Measurements from ENCODE around the gene AK9.
A peak's percentile ranks its signal among the peaks of the same experiment; 100 is the strongest.
"Not testable (repeated sequence)": the region's sequence is repeated elsewhere in the genome, so short reads cannot be mapped to it uniquely, and the experiment has no call there.

AK9 gene

DNA sequence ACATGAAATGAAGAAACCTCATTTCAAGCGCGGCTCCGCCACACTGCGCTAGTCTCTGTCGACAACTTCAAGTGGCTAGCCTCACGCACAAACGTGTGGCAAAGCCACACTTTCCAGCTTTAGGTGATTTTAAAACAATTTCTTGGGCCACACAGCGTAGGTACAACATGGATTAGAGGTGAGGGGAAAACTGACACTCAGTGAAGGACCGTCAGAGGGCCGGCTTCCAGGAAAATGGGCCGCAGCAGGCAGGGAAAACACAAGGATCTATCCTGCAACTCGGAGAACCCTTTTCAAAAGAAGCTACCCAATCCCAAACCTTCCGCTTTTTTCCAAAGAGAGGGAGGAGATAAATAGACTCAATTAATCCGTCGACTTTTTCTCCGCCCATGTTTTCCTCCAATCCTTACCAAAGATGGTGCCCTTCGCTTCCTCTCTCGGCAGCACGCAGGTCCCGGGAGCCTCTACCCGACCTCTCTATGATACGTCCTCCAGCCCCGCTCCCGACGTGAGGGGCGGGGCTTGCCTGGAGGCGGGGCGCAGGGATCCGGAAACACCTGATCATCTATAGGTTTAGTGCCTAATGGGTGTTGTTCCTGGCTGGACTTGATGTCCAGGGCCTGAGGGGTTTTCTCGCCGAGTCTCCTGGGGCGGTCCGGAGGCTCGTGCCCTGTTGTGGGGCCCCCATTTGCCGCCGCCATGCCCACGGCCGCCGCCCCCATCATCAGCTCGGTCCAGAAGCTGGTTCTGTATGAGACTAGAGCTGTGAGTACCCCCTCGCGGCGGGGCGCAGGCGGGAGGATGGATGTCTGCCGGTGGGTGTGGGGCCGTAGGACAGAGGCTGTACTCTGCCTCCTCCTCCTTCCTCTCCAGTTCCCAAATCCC lies at the start of gene AK9, which contains the start of gene FIG4:
Gene AK9, minus strand, starts transcription at position 466 of the 885 bp plus-strand sequence. CDS start 15,457 bp downstream, outside the sequence.
Gene FIG4, plus strand, starts transcription at position 560 of the 885 bp plus-strand sequence. Its CDS starts 140 bp downstream, at position 700.
- peak; percentile 89 for DNase-seq

DNA sequence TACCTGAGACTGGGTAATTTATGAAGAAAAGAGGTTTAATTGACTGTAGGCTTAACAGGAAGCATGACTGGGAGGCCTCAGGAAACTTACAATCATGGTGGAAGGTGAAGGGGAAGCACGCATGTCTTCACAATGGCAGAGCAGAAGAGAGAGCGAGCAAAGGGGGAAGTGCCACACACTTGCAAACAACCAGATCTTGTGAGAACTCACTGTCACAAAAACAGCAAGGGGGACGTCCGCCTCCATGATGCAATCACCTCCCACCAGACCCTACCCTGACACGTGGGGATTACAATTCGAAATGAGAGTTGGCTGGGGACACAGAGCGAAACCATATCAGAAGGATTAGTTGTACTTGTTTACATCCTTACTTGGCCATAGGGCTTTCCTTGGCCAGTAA lies 49.8 kb upstream of the AK9 start:
- no peak for DNase-seq

DNA sequence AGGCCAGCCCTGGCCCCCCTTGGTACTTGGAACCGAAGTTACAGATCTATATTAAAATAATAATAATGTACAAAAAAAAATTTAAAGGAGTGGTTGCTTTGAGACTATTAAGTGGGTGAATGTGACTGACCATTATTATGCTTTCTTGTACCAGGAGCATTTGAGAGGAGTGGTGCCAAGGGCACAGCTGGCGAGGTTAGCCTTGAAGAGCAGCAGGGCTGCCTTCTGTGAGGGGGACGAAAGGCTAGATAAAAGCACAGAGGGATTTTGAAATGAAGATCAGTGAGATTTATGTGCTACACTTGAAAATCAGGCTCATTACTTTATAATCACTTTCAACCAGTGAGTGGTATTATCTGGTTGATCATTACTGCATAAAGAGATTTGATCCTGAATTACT lies 48.7 kb upstream of the AK9 start:
- no peak for DNase-seq

DNA sequence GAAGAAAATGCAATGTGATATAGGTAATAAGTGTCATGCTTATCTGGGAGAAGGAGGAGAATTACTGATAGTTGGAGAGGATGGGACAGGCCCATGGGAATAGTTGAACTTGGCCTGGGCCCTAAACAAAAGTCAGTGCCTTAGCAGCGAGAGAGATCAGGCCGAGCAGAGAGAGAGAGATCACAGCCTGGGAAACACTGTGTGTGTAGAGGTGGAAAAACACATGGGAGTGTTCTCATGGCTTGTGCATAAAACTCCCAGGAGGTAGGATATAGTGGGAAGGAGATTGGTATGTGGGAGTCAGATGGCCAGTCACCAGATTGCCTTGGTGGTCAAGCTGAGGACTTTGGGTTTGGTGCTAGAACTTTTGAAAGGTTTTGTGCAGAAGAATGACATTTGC lies 47.7 kb upstream of the AK9 start:
- DNase-seq, result no peak

DNA sequence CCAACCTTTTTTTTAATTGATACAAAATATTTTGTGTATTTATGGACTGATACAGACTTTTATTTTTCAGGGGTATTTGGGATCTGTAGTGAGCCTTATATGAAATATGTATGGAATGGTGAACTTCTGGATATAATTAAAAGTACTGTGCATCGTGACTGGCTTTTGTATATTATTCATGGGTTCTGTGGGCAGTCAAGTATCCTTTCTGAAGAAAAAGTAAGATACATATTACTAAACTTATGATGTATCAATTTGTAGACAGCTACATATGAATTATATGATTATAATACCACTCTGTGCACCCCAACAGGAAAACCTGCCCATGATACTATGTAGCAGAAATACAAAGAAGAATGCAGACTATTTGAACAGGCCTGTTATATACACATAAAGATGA lies 47.3 kb upstream of the AK9 start:
- no peak for DNase-seq

DNA sequence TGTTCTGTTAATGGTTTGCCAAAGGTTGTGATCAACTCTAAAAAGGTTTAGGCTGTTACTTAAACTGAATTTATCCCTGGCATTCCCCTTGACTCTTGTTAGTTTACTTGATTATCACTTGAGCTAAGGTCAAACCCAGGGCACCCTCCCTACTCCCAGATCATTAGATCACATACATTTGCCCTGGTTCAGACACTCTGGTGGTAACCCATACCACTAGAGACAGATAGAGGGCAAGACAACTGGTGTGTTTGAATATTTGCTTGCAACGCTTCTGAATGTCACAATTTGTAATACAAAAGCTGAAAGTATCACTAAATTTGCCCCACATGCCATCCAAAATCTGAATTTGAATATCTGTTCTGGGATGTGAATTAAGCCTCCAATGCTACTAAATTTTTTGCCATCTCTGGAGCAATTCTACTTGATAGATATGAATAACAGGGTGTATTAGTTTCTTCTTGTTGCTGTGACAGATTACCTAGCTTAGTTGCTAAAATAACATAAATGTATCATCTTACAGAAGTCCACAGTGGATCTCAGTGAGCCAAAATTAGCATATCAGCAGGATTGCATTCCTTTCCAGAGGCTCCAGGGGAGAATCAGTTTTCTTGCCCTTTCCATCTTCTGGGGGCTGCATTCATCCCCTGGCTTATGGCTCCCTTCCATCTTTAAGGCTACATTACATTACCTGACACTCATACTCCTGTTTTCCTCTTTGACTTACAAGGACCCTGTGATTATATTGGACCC lies 45.4 kb upstream of the AK9 start:
- no peak for DNase-seq

DNA sequence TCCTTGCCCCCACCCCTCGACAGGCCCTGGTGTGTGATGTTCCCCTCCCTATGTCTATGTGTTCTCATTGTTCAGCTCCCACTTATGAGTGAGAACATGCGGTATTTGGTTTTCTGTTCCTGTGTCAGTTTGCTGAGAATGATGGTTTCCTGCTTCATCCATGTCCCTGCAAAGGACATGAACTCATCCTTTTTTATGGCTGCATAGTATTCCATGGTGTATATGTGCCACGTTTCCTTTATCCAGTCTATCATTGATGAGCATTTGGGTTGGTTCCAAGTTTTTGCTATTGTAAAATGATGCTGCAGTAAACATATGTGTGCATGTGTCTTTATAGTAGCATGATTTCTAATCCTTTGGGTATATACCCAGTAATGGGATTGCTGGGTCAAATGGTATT lies 34.2 kb upstream of the AK9 start:
- not testable (repeated sequence) for DNase-seq

DNA sequence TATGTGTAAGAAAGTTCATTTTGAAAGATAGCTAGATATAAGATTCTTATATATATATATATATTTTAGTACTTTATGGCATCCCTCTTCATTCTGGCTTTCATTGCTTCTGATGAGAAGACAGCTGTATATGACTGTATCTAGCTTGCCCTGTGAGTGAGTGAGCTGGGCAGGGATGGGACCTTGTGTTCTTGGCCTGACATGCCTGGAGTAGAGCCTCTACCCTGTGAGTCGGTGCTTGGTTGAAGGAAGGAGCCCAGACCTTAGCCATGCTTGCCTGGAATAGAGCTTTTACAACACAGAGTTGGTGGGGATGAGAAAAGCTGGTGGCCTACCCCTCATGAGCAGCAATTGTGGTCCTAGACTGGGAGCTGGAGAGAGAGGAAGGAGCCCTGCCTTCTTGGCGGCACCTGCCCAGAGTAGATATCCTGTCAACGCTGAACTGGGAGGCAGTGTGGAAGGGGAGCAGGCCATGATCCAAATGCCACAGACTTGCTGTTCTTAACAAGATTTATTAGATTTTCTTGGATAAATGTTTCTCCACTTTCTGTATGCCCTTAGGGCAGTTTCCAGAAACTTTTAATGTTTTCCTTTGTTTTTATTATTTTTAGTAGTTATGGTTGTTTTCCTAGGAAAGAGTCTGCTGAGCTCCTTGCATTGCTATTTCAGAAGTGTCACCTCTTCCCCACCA lies 31.7 kb upstream of the AK9 start:
- DNase-seq, result no peak

DNA sequence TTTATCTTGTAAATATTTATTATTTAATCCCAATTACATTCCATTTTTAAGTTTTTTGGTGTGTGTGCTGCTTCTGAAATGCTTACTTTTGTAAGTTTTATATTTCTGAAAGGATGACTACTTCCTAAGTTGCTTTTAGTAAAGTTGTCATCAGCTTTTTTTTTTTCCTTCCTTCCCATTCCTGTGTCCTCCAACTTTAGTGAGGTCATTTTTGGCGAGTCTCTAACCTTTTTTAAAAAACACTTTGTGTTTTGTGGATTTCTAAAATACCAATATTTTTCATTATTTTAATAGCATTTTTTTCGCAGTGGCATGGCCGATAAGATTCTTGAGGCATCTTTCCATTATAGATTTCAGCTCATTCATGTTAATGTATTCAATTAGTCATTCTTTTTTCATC lies 31.0 kb upstream of the AK9 start:
- no peak for DNase-seq

DNA sequence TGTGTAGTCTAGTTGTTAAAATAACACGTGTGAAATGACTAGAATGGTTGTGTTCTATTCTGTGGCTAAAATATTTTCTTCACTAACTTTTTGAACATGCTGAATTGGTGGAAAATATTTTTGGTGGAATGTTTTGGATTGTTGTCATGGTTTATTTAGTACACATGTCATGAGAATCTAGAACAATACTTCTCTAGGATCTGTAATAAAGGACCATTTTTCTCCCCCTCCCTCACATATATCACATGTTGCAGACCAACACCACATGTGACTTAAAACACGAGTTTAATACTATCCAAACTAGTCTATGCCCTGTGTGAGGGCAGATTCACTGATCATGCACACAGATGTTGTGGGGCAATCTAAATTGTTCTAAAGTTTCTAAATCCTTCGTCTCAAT lies 29.3 kb upstream of the AK9 start:
- DNase-seq, result no peak

DNA sequence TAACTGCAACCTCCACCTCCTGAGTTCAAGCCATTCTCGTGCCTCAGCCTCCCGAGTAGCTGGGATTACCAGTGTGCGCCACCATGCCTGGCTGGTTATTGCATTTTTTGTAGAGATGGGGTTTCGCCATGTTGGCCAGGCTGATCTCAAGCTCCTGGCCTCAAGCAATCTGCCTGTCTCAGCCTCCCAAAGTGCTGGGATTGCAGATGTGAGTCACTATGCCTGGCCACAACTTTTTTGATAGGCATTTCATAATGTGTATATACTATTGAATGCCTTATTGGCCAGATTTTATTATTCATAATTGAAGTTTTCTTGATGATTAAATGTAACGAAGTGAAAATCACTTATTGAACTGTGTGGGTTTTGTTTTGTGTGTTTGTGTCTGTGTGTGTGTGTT lies 28.0 kb upstream of the AK9 start:
- DNase-seq, result no peak

DNA sequence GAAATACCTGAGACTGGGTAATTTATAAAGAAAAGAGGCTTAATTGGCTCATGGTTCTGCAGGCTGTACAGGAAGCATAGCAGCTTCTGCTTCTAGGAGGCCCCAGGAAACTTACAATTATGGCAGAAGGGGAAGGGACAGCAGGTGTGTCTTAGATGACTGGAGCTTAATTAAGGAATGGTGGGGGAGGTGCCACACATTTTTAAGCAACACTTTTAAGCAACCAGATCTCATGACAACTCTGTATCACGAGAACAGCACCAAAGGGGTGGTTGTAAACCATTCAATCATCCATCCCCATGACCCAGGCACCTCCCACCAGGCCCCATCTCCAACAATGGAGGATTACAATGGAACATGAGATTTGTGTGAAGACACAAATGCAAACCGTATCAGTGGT lies 27.0 kb upstream of the AK9 start:
- no peak for DNase-seq

DNA sequence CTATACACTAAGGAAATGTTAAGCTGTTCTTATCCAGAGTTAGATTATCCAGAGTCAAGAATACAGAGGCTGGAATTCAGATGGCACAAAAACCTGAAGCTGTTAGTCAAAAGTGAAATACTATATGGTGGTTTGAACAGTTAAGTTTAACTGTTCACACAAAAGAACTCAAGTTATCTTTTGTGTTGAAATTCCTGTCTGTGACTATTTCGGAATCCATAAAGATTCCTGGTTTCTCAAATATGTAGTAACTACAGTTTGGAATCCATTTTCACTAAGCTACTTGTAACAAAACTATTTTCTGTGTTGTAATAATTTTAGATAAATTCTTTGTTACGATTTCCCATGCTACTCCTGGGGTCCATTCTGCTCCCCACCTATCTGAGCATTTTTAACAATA lies 24.6 kb upstream of the AK9 start:
- DNase-seq, result no peak

DNA sequence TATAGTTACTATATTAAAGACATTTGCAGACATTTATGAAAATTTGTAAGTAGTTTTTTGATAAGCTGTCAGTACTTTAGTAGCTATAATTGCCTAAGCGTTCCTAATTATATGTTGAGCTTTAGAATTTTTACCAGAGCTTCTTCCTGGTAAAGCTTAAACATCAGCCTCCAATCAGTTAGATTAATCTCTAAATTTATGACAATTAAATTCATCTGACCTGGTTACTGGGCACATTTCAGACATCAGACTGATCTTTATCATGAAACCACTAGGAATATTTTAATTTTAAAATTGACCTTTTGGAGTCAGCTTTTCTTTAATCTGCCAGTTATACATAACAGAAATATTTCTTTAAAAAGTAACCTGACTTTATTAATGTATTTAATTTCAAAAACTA lies 23.6 kb upstream of the AK9 start:
- DNase-seq, result no peak

DNA sequence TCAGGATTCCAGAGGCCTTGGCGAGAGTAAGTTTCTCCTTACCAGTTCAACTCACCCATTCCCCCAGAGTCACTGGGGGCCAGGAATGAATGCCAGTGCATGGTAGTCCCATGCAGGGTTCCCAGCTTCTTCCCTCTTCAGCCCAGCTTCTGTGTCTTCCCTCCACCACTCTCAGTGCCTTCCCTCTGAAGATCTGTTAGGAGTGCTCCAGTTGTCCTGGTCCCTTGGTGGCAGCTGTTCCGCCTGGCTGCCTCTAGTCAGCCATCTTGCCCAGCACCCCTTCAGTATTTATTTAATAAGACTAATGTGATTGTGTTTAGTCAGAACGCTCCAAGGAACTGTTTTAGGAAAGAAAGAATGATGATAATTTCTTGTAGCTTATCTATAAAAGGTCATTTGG lies 23.2 kb upstream of the AK9 start:
- DNase-seq, result no peak

DNA sequence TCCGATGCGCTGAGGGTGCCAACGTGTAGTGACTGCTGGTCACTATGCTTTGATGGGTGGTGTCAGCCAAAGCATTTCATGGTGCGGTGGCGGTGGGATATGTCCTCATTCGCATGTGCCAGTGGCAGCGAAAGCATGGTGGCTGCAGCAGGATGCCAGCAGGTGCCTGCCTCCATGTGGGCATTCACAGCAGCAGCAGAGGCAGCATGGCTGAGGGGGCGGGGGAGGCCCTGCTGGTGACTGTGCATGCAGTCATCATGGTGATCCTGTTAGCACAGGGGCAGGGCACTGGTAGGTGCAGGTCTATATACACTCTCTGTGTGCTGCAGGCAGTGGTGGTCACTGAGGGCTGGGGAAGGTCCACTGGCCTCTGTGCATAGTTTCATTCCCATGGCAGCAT lies 22.1 kb upstream of the AK9 start:
- DNase-seq, result no peak

DNA sequence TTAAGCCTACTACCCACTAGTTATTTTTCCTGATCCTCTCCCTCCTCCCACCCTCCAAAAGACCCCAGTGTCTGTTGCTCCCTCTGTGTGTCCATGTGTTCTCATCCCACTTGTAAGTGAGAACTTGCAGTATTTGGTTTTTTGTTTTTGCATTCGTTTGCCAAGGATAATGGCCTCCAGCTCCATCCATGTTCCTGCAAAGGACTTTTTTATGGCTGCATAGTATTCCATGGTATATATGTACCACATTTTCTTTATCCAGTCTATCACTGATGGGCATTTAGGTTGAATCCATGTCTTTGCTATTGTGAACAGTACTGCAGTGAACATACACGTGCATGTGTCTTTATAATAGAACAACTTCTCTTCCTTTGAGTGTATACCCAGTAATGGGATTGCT lies 17.1 kb upstream of the AK9 start:
- not testable (repeated sequence) for DNase-seq

DNA sequence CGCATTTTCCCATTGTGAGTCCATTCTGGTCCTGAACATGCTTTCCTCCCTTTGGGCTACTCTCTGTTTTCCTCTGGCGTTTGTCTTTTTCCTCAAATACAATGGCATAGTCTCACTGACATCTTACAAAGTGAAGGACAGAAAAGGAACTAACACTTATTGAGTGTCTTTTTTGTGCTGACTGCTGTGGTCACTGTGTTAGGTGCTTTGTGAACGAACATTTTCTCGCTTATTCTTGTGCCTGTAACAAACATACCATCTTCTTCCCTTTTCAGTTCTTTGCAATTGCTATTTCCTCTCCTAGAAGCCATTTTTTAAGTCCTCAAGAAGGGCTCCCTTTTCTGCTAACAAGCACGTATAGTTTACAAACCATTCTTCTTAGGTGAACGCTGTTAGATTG lies 15.5 kb upstream of the AK9 start:
- DNase-seq, result no peak

DNA sequence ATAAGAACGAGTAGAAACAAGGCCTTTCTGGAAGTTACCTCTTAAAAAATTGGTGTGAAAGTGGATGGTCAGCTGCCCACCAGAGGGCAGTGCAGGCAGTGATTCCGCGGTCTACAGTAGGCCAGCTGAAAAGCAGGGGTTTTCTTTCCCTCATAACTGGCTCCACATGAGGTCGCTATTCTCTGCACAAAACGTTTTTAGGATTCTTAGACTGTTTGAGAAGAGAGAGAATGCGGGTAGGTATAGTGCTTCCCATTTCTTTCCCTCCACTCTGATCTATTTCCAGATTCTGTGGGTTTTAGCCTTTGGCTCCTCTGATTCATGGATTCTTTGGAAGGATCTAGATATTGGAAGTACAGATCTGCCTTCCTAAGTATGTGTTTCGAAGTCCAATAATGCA lies 14.3 kb upstream of the AK9 start:
- peak; percentile 63 for DNase-seq

DNA sequence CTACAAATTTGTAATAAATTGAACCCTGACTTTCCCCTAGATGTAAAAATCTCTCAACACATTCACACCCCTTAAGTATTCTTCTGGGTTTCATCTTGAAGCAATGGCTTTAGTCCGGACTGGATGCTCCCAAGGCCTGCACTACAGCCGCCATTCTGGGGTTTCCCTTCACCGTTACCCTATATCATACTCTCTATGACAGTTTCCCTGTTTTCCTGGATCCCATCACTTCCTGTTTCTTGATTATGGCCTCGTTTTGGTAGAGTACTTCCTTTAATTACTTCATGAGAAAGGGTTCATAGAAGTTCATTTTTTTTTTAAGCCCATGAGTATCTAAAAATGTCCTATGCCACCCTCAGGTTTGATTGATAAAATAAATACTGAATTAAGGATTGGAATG lies 11.8 kb upstream of the AK9 start:
- no peak for DNase-seq

DNA sequence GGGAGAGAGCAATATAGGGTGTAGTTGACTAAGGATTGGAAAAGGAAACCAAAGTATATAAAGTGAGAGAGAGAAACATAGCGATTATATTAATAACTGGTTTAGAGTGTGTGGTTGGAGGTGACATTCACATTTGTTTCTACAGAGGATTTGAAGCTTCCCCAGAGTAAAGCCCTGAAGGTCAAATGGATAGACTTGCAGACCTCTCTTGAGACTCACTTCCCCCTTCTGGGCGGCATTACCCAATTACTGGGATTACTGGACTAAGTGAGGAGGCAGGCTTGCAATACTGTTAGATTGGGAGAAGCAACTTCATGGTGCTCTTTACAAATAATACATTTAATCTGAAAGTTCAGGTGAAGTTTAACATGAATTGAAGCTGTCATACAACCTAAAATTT lies 10.8 kb upstream of the AK9 start:
- DNase-seq, result no peak

DNA sequence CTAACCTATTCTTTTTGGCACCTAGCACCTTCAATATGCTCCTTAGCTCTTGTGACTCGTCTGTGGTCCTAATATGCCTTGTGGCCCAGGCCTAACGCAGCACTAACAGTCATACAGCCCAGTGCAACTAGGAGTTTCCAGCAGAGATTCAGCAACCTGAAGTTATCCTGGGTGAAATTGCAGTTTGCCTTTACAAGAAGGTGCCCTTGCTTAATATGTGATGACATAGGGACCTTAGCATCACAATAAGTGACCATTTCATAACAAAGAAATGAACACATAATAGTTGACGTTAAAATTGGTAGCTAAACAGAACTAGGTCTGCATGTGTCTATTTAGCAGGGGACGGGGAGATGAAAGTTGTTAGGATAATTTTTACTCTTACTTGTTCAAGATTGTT lies 10.2 kb upstream of the AK9 start:
- no peak for DNase-seq

DNA sequence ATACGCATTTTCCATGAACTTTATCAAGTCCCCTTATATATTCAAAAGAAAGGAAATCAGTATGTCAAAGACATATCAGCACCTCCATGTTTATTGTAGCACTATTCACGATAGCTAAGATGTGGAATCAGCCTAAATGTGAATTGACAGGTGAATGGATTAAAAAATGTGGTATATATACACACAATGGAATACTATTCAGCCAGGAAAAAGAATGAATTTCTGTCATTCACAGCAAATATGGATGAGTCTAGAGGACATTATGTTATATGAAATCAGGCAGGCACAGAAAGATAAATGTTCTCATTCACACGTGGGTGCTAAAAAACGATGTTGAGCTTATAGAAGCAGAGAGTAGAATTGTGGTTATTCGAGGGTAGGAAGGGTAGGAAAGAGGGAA lies 5.4 kb upstream of the AK9 start:
- DNase-seq, result no peak

DNA sequence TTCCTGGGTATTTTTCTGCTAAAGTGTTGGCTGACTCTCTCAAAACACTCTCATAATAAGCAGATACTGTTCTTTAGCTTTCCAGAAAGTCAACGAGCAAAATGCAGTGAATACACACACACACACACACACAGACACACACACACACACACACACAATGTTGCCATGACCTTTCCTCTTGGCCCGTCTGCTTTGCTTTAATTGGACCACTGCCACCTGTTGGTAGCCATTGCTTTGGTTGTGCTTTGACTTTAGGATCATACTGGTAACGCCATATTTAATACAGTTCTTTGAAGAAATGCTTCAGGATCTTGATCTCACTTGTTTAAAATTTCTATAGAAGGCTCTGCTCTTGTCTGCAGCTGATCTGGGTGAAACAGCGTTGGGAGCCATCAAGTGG lies 4.5 kb upstream of the AK9 start:
- no peak for DNase-seq

Measured in stimulated activated CD4-positive, alpha-beta T cell treated with anti-CD3 and anti-CD28 coated beads, Interleukin-12 subunit alpha, Interleukin-12 subunit beta, amount 100 ng/mL, for 4 hours (primary cell).